ENCODE measurements around the gene LRRK1. TPM values are rescaled to one million over a fixed set of nuclear protein-coding genes. Genes with fewer than 3 reads are reported as not detected.

The LRRK1 gene
- total and polyA plus RNA-seq, 2 of the 4 experiments (the other 2 are of a cell fraction) = 3.0 to 5.8 TPM

- TF ChIP-seq FOS (IDR thresholded peaks at IDR 0.05; ENCODE audit: low read depth, low read length) = no peak
Observed at GRCh38 chr15:101112336-101113113, 193.4 kb downstream of the LRRK1 start (continued).

GRCh38 chr15:101113114-101114005, 194.2 kb downstream of the LRRK1 start:
- POLR2A ChIA-PET (ENCODE audit: unreplicated experiment) = no interaction called here
- ATAC-seq (ENCODE audit: low read depth) (no peak), DNase-seq (no peak)
- Histone ChIP-seq H3K23ac (ENCODE audit: low read depth, low read length) (no peak overlapping the region), H3K27me3 (ENCODE audit: control insufficient read depth, insufficient read depth, low read length) (no peaks in the 10 kb centered on the region), H4K20me1 (ENCODE audit: insufficient read depth, low read length) (no peaks in the 10 kb centered on the region), H3K14ac (replicated peaks; ENCODE audit: low read depth, low read length) (no peak overlapping the region), H3K9me3 (ENCODE audit: control insufficient read depth, insufficient read depth, low read length) (no peaks in the 10 kb centered on the region), H2AK9ac (replicated peaks; ENCODE audit: low read depth, low read length, poor library complexity) (no peak overlapping the region), H3K4me1 (ENCODE audit: control insufficient read depth, insufficient read depth, low read length) (peaks cover 13% of the 10 kb centered on the region), H3K4me2 (ENCODE audit: low read depth, low read length) (no peak overlapping the region), H3K27ac (ENCODE audit: insufficient read depth, low read length) (no peak overlapping the region), H2BK15ac (ENCODE audit: low read depth, low read length) (no peak overlapping the region), H4K8ac (ENCODE audit: low read depth in 2 of 2, low read length in 2 of 2) (no peak overlapping the region), H4K5ac (ENCODE audit: low read depth, low read length) (no peak overlapping the region), H2AK5ac (ENCODE audit: low read depth, low read length) (0 out of 2 replicates have a peak overlapping the region, but pooled peaks have one; percentile 17), H4K91ac (ENCODE audit: insufficient read depth, low read depth, low read length) (no peak overlapping the region), H3K4ac (ENCODE audit: low read depth, low read length) (no peak overlapping the region), H3K56ac (ENCODE audit: extremely low read depth, insufficient read depth, low read length) (no peak overlapping the region), H3K36me3 (ENCODE audit: control insufficient read depth, insufficient read depth, low read length) (no peaks in the 10 kb centered on the region), H3K79me1 (ENCODE audit: low read depth in 1 of 2, low read length in 2 of 2) (no peaks in the 10 kb centered on the region; a peak in 1 of 4 replicates), H2BK5ac (ENCODE audit: low read depth, low read length, poor library complexity, severe bottlenecking) (no peak overlapping the region), H2BK120ac (ENCODE audit: low read depth, low read length) (no peak overlapping the region), H3K9ac (ENCODE audit: low read depth, low read length) (no peak overlapping the region), H3K4me3 (ENCODE audit: insufficient read depth, low read depth, low read length) (no peak overlapping the region), H3K9me1 (ENCODE audit: insufficient read depth, low read length) (peaks cover 7% of the 10 kb centered on the region), H2AFZ (replicated peaks; ENCODE audit: low read length, poor library complexity) (no peak overlapping the region), H2BK20ac (ENCODE audit: low read depth, low read length) (no peak overlapping the region), H3K18ac (ENCODE audit: low read depth, low read length) (no peak overlapping the region)
- intact Hi-C loops (cut with micrococcal nuclease) (no loop called here), in situ Hi-C loops (cut with MboI; ENCODE audit: low sequenced_read_pairs) (no loop called here), dilution Hi-C loops (cut with HindIII; ENCODE audit: low sequenced_read_pairs, unreplicated experiment) (no loop called here)
- CTCF ChIA-PET = no interaction called here
- no peak for TF ChIP-seq CHD1 (IDR thresholded peaks at IDR 0.05; ENCODE audit: low read depth, low read length)
- no peak for TF ChIP-seq CEBPB (IDR thresholded peaks at IDR 0.05; ENCODE audit: low read depth, low read length)
- TF ChIP-seq FOS (IDR thresholded peaks at IDR 0.05; ENCODE audit: low read depth, low read length) = no peak
- TF ChIP-seq RFX5 (IDR thresholded peaks at IDR 0.05; ENCODE audit: low read depth, low read length) = no peak
- 40% methylated on average over 1 of the region's 19 CpGs; no CpG with 5 or more reads in 1 of the 2 experiments for WGBS, 2 experiments (ENCODE audit: extremely low coverage in 2 of 2, insufficient read length in 1 of 2)
- no TSS peak for BruUV-seq (replicated peaks)
